Breast epithelium (tissue), 4 donors: ENCODE measurements around the gene MAST4. TPM values are rescaled to one million over a fixed set of nuclear protein-coding genes. Genes with fewer than 3 reads are reported as not detected.

Source experiments
- DNase-seq, 2 donors: peaks; one replicate each; pipeline ENCODE4 v3.0.0-alpha.2; 2019; ENCODE audit warnings: low spot score in 2 of 2
- H3K27ac ChIP-seq, 2 donors: fragments of 200-600 bp; sonication (generic) in 1 of 2; one replicate each; pipeline ENCODE4 v1.5.1; 2016 to 2019; ENCODE audit warnings: mild to moderate bottlenecking in 1 of 2
- H3K27me3 ChIP-seq, 2 donors: fragments of 200-600 bp; sonication (generic) in 1 of 2; one replicate each; pipeline versions ENCODE4 v1.5.1 to v1.6.0; 2017 to 2019; ENCODE audit warnings: control low read depth in 1 of 2, mild to moderate bottlenecking in 1 of 2
- H3K36me3 ChIP-seq: fragments of 200-600 bp; one replicate; pipeline ENCODE4 v1.5.1; 2019
- H3K4me1 ChIP-seq, 2 donors: fragments of 200-600 bp; sonication (generic); one replicate each; pipeline ENCODE4 v1.5.1; 2016 to 2019; ENCODE audit warnings: control low read depth in 1 of 2
- H3K4me3 ChIP-seq, 3 donors: fragments of 200-600 bp; sonication (generic); 1 replicate in 2 of 3; 2 replicates in 1 of 3; pipeline ENCODE4 v1.5.1; 2016 to 2019; ENCODE audit warnings: mild to moderate bottlenecking in 3 of 3, moderate library complexity in 2 of 3
- H3K9me3 ChIP-seq, 2 donors: fragments of 200-600 bp; sonication (generic) in 1 of 2; one replicate each; pipeline ENCODE4 v1.5.1; 2016 to 2019; ENCODE audit warnings: control low read depth in 1 of 2
- CTCF ChIP-seq, 3 donors: fragments of 450-650 bp; IDR thresholded peaks; one replicate each; pipeline ENCODE4 v1.5.1; 2016 to 2017; ENCODE audit warnings: antibody characterized with exemption in 3 of 3, mild to moderate bottlenecking in 3 of 3, moderate library complexity in 3 of 3
- POLR2A ChIP-seq: fragments of 450-650 bp; IDR thresholded peaks from one replicate; pipeline ENCODE4 v1.6.1; 2016; ENCODE audit warnings: antibody characterized with exemption, mild to moderate bottlenecking, moderate library complexity
- POLR2AphosphoS5 ChIP-seq, 3 donors: sonication (generic); formaldehyde crosslinking; IDR thresholded peaks; one replicate each; pipeline ENCODE4 v1.6.1; 2017; ENCODE audit warnings: antibody characterized with exemption in 3 of 3
- intact Hi-C: fragments of 100-400 bp; cut with DNase I; formaldehyde crosslinking; loops from one replicate; pipeline ENCODE4 v1.15.1; 2023; ENCODE audit warnings: low total_unique reads
- total RNA-seq, 3 donors: library from RNA; depleted of rRNA; stranded (reverse); fragments of >200 nt; gene quantifications; one replicate each; pipeline ENCODE4 v1.1.0, GENCODE V29; 2016

The MAST4 gene
- total RNA-seq, 3 donors from 2014 or later = 28.0 to 61.5 (median 50.1) TPM

GRCh38 chr5:66867618-66868322 lies 271.6 kb downstream of the MAST4 start:
- no peaks in the 10 kb centered on the region for H3K4me1 ChIP-seq
- intact Hi-C loops = no loop called here
- no peaks in the 10 kb centered on the region for H3K36me3 ChIP-seq
- no peak overlapping the region for H3K27ac ChIP-seq
- no peaks in the 10 kb centered on the region for H3K9me3 ChIP-seq
- no peak overlapping the region for H3K4me3 ChIP-seq
- DNase-seq = no peak
- no peak for TF ChIP-seq CTCF (IDR thresholded peaks at IDR 0.05)
- TF ChIP-seq POLR2A = no peak
- no peak for TF ChIP-seq POLR2AphosphoS5 (IDR thresholded peaks at IDR 0.05)
- H3K27me3 ChIP-seq = no peaks in the 10 kb centered on the region

- H3K4me3 ChIP-seq = no peak overlapping the region
- TF ChIP-seq POLR2AphosphoS5 (IDR thresholded peaks at IDR 0.05) = no peak
- TF ChIP-seq POLR2A = no peak
- no peak for TF ChIP-seq CTCF (IDR thresholded peaks at IDR 0.05)
- no peak overlapping the region for H3K27ac ChIP-seq
- H3K9me3 ChIP-seq = no peaks in the 10 kb centered on the region
- intact Hi-C loops = no loop called here
- H3K27me3 ChIP-seq = no peaks in the 10 kb centered on the region
- H3K4me1 ChIP-seq = no peaks in the 10 kb centered on the region
- no peaks in the 10 kb centered on the region for H3K36me3 ChIP-seq
- no peak for DNase-seq
These were observed 273.2 kb downstream of the MAST4 start for GRCh38 chr5:66869347-66869746.

GRCh38 chr5:66870708-66871107 lies 274.5 kb downstream of the MAST4 start:
- intact Hi-C loops = no loop called here
- no peaks in the 10 kb centered on the region for H3K27me3 ChIP-seq
- no peak overlapping the region for H3K27ac ChIP-seq
- H3K4me3 ChIP-seq = no peak overlapping the region
- no peak for DNase-seq
- no peaks in the 10 kb centered on the region for H3K36me3 ChIP-seq
- no peaks in the 10 kb centered on the region for H3K4me1 ChIP-seq
- H3K9me3 ChIP-seq = no peaks in the 10 kb centered on the region
- TF ChIP-seq CTCF (IDR thresholded peaks at IDR 0.05) = no peak
- no peak for TF ChIP-seq POLR2A
- no peak for TF ChIP-seq POLR2AphosphoS5 (IDR thresholded peaks at IDR 0.05)

- H3K9me3 ChIP-seq = no peaks in the 10 kb centered on the region
- no peak overlapping the region for H3K4me3 ChIP-seq
- no peaks in the 10 kb centered on the region for H3K36me3 ChIP-seq
- intact Hi-C loops = no loop called here
- TF ChIP-seq POLR2A (no peak), POLR2AphosphoS5 (IDR thresholded peaks at IDR 0.05) (no peak), CTCF (IDR thresholded peaks at IDR 0.05) (no peak)
- no peaks in the 10 kb centered on the region for H3K4me1 ChIP-seq
- no peak overlapping the region for H3K27ac ChIP-seq
- H3K27me3 ChIP-seq = no peaks in the 10 kb centered on the region
- DNase-seq = no peak
These were observed 275.5 kb downstream of the MAST4 start for GRCh38 chr5:66871651-66872050.

GRCh38 chr5:66872736-66873331 lies 276.6 kb downstream of the MAST4 start:
- intact Hi-C loops = no loop called here
- Histone ChIP-seq H3K9me3 (no peaks in the 10 kb centered on the region), H3K27ac (no peak overlapping the region), H3K36me3 (no peaks in the 10 kb centered on the region), H3K27me3 (no peaks in the 10 kb centered on the region), H3K4me3 (no peak overlapping the region), H3K4me1 (no peaks in the 10 kb centered on the region)
- no peak for DNase-seq
- no peak for TF ChIP-seq CTCF (IDR thresholded peaks at IDR 0.05)
- TF ChIP-seq POLR2A = no peak
